NOMO-1 (cell line): ENCODE results near the gene OPCML.

ENCODE experiments used
- DNase-seq, 2 experiments: peaks; one replicate each; lab custom pipeline; 2025; ENCODE audit not compliant: unreplicated experiment in 2 of 2; lab: John Stamatoyannopoulos, UW

OPCML gene

GRCh38 chr11:132650969-132651720 is 881.2 kb downstream of the OPCML start:
- no peak for DNase-seq

- DNase-seq, result no peak
These were observed 883.0 kb downstream of the OPCML start for GRCh38 chr11:132649277-132649676.

GRCh38 chr11:132648851-132649250 is 883.5 kb downstream of the OPCML start:
- no peak for DNase-seq

GRCh38 chr11:132646890-132647289 is 885.4 kb downstream of the OPCML start:
- DNase-seq, result no peak

GRCh38 chr11:132644520-132645239 is 887.6 kb downstream of the OPCML start:
- DNase-seq, result no peak

- DNase-seq, result no peak
These were observed 889.1 kb downstream of the OPCML start for GRCh38 chr11:132643239-132643638.

GRCh38 chr11:132640952-132641351 is 891.3 kb downstream of the OPCML start:
- DNase-seq, result no peak

- no peak for DNase-seq
These were observed 892.3 kb downstream of the OPCML start for GRCh38 chr11:132639986-132640385.

GRCh38 chr11:132639403-132639802 is 892.9 kb downstream of the OPCML start:
- no peak for DNase-seq

- no peak for DNase-seq
These were observed 893.9 kb downstream of the OPCML start for GRCh38 chr11:132638423-132638822.

- no peak for DNase-seq
These were observed 895.8 kb downstream of the OPCML start for GRCh38 chr11:132636523-132636922.

- no peak for DNase-seq
These were observed 899.6 kb downstream of the OPCML start for GRCh38 chr11:132632641-132633124.

GRCh38 chr11:132631989-132632388 is 900.3 kb downstream of the OPCML start:
- DNase-seq, result no peak

GRCh38 chr11:132627981-132628380 is 904.3 kb downstream of the OPCML start:
- DNase-seq, result no peak

- DNase-seq, result no peak
These were observed 905.9 kb downstream of the OPCML start for GRCh38 chr11:132626446-132626845.

GRCh38 chr11:132623511-132623910 is 908.8 kb downstream of the OPCML start:
- DNase-seq, result no peak

- no peak for DNase-seq
These were observed 910.2 kb downstream of the OPCML start for GRCh38 chr11:132621976-132622580.

GRCh38 chr11:132620423-132620822 is 911.9 kb downstream of the OPCML start:
- DNase-seq, result no peak

- DNase-seq, result no peak
These were observed 921.5 kb downstream of the OPCML start for GRCh38 chr11:132610791-132611190.

- no peak for DNase-seq
These were observed 922.1 kb downstream of the OPCML start for GRCh38 chr11:132610216-132610615.

GRCh38 chr11:132607575-132607974 is 924.7 kb downstream of the OPCML start:
- DNase-seq, result no peak
